PC-3 (cell line): Measurements from ENCODE around the gene RTKN.
"Not testable (repeated sequence)": the region's sequence is repeated elsewhere in the genome, so short reads cannot be mapped to it uniquely, and the experiment has no call there.

Experiments used
- EZH2 ChIP-seq: fragments of 300-600 bp; sonication (generic); IDR thresholded peaks from one replicate; pipeline ENCODE4 v1.6.1; 2017; ENCODE audit warnings: antibody characterized with exemption, mild to moderate bottlenecking, low read length; ENCODE audit not compliant: unreplicated experiment
- TF ChIP-seq, protein P1 (sequence below): fragments of 300-600 bp; sonication (generic); conservative IDR thresholded peaks from 2 replicates; pipeline ENCODE4 v1.5.1; 2017; ENCODE audit warnings: antibody characterized with exemption, low read depth, mild to moderate bottlenecking, low read length

DNA sequence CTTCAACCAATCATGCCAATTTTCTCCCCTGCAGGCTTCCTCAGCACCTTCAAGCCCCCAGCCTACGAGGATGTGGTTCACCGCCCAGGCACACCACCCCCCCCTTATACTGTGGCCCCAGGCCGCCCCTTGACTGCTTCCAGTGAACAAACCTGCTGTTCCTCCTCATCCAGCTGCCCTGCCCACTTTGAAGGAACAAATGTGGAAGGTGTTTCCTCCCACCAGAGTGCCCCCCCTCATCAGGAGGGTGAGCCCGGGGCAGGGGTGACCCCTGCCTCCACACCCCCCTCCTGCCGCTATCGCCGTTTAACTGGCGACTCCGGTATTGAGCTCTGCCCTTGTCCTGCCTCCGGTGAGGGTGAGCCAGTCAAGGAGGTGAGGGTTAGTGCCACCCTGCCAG, 18.4 kb upstream of the RTKN start:
- TF ChIP-seq, protein P1, sequence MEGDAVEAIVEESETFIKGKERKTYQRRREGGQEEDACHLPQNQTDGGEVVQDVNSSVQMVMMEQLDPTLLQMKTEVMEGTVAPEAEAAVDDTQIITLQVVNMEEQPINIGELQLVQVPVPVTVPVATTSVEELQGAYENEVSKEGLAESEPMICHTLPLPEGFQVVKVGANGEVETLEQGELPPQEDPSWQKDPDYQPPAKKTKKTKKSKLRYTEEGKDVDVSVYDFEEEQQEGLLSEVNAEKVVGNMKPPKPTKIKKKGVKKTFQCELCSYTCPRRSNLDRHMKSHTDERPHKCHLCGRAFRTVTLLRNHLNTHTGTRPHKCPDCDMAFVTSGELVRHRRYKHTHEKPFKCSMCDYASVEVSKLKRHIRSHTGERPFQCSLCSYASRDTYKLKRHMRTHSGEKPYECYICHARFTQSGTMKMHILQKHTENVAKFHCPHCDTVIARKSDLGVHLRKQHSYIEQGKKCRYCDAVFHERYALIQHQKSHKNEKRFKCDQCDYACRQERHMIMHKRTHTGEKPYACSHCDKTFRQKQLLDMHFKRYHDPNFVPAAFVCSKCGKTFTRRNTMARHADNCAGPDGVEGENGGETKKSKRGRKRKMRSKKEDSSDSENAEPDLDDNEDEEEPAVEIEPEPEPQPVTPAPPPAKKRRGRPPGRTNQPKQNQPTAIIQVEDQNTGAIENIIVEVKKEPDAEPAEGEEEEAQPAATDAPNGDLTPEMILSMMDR, result not testable (repeated sequence)
- not testable (repeated sequence) for TF ChIP-seq EZH2
